Inferior parietal cortex (tissue), 1 donor: ENCODE measurements around the gene CHTOP.
"Not testable (repeated sequence)": the region's sequence is repeated elsewhere in the genome, so short reads cannot be mapped to it uniquely, and the experiment has no call there.

Source experiments
- DNase-seq: peaks from one replicate; pipeline ENCODE4 v3.0.0-alpha.2; 2016; ENCODE audit errors: extremely low spot score

The CHTOP gene

DNA sequence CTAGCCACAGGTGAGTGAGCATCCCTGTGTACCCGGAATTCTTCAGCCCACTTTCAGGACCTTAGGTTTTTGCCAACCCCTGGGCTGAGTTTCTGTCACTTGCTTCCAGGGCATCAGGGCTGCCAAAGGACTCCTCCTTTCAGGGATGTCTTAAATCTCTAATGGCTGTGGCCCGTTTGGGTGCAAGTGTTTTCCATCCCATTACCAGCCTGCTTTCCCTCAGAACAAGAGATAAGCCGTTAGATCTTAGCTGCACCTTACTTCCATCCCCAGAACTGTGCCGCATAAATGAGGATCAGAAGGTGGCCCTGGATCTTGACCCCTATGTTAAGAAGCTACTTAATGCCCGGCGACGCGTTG is 25.3 kb downstream of the CHTOP start:
- DNase-seq, result no peak

DNA sequence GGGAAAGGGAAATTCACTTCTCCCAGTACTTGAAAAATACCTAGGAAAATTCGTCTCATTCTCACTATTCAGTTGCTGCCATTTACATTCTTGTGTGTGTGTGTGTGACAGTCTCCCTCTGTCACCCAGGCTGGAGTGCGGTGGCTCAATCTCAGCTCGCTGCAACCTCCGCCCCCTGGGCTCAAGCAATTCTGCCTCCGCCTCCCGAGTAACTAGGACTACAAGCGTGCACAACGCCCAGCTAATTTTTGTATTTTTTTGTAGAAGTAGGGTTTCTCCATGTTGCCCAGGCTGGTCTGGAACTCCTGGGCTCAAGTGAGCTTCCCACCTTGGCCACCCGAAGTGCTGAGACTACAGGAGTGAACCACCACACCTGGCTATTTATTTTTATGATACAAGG is 25.8 kb downstream of the CHTOP start:
- no peak for DNase-seq

DNA sequence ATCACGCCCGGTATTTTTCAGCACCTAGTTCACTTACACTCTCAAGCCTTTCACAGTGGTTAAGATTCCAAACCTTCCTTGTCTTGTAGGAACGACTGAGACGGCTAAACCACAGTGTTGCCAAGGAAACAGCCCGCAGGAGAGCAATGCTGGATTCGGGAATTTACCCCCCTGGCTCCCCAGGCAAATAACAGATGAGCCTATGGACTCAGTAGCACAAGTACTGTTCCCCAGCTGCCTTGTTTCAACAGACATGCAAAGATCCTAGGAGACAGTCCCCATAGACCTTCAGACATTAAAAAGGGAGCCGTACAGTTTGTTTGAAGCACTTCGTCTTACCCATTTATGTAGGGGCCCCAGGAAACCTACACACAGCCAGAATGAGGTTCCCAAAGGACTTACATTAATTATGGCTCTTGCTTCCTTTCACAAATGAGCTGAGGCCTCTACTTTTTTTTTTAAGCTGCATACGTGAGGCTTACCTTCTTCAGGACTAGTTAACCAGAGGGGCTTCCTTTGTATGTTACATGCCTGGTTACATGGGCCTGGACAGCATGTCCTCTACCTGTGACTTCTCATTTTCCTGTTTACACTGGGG is 27.3 kb downstream of the CHTOP start:
- DNase-seq, result no peak

DNA sequence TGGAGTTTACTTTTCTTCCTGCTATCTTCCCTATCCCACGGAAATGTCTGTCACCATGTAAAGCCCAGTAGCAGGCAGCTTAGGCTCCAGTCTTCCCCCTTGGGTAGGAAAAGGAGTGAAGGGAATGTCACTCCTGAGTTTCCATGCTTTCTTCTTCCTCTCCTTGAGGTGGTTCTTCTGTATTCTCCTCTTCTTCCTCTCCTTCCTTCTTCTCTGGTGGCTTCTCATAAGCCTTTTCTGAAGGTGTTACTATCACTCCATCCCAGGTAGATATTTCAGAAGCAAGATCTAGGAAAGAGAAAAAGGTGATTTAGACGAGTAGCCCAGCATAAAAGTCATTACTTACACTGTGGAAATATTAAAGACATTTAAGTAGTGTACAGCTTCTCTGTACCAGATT is 28.4 kb downstream of the CHTOP start:
- no peak for DNase-seq

DNA sequence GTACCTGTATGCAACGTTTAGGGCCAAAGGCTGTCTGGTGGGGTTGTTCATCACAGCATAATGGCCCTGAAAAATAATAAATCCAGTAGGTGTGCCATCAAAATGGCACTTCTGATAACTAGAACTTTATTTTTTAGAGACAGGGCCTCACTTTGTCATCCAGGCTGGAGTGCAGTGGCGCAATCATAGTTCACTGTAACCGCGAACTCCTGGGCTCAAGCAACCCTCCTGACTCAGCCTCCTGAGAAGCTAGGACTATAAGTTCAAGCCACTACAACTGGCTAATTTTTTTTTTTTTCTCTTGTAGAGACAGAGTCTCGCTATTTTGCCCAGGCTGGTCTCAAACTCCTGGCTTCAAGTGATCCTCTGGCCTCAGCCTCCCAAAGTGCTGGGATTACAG is 29.3 kb downstream of the CHTOP start:
- no peak for DNase-seq

DNA sequence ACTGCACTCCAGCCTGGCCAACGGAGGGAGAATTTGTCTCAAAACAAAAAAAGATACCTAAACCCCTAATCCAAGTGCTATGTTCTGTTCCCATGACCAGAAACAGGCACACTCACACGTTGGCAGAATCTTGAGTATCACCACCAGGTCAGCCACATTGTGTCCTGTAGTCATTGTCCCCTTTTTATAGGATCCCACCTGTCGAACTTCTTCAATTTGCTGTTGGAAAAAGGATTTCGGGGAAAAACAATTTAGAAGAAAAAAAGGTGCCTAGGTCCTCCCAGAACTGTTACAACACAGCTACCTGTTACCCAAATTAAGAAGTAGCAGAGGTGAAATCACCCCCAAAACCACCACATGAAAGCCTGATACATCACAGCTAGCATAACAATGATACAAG is 33.6 kb downstream of the CHTOP start:
- DNase-seq, result no peak

DNA sequence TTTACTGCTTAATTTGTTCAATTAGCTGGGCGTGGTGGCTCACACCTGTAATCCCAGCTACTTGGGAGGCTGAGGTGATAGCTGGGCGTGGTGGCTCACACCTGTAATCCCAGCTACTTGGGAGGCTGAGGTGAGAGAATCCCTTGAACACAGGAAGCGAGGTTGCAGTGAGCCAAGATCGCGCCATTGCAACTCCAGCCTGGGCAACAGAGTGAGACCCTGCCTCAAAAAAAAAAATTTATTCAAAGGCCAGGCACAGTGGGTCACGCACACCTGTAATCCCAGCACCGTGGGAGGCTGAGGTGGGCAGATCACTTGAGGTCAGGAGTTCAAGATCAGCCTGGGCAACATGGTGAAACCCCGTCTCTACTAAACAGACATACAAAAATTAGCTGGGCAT is 34.8 kb downstream of the CHTOP start:
- DNase-seq, result not testable (repeated sequence)

DNA sequence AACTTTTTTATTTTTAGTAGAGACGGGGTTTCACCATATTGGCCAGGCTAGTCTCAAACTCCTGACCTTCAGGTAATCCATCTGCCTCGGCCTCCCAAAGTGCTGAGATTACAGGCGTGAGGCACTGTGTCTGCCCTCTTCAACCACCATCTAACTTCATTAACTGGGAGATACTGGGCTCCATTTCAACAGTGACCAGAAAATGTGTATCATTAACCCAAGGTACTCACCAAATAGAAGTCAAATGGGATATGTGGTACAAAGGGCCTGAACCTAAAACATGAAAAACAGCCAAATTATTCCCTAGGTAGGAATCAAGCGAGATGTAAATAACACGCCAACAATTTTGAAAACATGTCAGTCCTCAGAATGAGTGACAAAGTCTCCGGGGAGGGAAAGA is 35.7 kb downstream of the CHTOP start:
- DNase-seq, result no peak

DNA sequence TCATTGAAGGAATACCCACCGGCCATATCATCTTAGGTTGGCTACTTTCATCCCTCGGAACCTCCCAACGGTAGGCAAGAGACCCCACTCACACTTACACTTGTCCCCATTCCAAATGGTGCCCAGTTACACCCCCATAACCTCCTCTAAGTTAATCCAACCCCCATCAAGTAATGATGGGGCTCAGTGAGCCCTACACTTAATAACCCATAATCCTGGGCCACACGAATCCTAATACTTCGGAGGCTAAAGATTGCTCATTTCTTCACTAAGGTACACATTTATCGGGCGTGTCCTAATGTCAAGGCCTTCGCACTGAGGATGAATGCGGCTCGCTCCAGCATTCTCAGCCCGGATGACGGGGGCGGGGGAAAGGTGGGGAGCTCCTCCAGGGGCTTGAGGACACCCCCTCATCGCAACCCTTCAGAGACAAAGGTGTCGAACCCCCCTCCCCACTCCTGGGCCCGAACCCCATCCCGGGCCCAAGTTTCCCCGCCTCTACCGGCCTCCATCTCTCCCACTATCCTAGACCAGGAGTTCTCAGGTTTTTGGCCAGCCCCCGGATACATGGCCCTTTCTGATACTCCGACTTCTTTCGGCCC is 36.5 kb downstream of the CHTOP start:
- no peak for DNase-seq

DNA sequence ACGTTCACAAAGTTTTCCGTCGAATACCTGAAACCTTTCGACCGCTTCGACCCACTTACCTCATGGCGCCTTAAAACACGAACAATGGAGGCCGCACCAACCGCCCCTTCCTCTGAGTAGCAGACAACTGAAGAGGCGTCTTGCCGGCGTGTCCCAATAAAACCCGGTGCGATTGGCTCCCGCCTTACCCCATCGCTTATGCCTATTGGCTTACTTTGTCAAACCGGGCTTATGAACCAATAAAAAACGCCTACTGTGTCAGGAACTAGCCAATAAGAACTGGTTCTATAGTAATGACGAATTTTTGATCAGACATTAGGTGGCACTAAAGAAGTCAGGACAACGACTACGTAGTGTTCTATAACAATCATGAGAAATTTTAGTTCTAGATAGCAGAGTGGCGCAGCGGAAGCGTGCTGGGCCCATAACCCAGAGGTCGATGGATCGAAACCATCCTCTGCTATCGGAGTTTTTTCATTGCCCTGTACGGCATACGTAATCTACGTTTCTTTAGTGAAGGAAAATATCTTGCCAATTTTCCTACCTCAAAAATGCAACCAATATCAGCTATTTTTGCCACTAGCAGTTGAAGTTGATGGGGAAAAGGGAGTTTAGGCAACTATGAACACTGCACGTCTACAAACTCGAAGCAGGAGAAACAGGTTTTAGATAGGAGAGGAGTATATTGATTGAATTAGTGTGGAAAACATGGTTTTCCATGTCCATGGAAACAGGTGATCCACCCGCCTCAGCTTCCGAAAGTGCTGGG is 37.2 kb downstream of the CHTOP start, which contains the start of gene ILF2:
Gene ILF2, minus strand, starts transcription at position 135 of the 769 bp plus-strand sequence. Its CDS starts 71 bp downstream, at position 64.
- DNase-seq, result peak; percentile 100

DNA sequence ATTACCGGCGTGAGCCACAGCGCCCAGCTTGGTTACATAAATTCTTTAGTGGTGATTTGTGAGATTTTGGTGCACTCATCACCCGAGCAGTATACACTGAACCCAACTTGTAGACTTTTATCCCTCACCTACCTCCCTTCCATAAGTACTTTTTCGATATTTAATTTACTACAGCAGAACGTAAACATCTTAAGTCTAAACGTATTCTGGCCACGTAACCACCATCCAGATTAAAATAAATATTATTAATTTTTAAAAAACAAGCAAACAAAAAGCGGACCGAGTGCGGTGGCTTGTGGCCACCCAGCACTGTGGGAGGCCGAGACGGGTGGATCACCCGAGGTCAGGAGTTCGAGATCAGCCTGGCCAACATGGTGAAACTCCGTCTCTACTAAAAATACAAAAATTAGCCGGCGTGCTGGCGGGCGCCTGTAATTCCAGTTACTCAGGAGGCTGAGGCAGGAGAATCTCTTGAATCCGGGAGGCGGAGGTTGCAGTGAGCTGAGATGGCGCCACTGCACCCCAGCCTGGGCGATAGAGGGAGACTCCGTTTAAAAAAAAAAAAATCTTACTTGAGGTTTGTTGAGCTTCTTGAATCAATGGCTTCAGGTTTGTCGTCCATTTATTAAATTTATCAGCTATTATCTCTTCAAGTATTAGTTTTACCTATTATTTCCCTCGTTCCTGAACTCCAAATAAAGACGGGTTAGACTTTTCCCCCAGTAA is 37.9 kb downstream of the CHTOP start:
- DNase-seq, result not testable (repeated sequence)

DNA sequence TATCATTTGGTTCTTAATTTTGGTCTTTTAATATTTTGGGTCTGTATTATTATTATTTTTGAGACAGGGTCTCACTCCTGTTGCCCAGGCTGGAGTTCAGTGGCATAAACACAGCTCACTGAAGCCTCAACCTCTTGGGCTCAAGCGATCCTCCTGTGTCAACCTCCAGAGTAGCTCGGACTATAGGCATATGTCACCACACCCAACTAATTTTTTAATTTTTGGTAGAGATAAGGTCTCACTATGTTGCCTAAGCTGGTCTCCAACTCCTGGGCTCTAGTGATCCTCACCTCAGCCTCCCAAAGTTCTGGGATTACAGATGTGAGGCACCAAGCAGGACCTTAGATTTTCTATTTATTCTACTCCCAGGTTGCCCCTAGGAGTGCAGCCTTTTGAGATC is 39.6 kb downstream of the CHTOP start:
- no peak for DNase-seq

DNA sequence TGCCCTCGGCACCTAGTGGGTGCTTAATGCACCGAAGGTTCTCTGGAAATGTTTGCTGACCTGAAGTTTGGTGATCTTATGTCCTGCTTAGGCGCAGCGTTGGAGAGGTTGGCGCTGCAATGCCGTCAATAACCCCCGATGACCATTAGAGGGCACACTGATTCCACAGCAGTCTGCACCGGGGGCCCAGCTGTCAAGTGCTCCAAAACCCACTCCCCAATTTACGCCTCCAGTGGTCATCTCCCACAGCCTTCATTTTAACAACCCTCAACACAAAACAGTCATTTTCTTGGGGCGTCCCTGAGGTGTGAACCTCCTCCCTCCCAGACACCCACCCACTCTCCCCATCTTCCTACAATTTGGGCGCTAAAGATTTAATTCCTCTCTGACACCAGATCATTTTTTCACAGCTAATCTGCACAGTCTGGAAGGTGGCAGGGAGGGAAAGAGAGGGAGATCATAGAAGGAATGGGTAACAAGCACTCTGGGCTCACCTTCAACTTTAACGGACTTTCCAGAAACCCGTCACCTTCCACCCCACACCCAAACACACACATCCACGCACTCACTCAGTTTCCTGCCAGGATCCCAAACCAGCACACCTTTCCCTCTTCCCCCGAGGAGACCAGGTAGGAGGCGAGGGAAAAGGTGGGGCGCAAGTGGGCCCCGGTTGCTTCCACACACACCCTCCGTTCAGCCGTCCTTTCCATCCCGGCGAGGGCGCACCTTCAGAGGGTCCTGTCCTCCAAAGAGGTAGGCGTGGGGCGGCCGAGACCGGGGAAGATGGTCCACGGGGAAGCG is 44.1 kb downstream of the CHTOP start:
- DNase-seq, result peak; percentile 54

DNA sequence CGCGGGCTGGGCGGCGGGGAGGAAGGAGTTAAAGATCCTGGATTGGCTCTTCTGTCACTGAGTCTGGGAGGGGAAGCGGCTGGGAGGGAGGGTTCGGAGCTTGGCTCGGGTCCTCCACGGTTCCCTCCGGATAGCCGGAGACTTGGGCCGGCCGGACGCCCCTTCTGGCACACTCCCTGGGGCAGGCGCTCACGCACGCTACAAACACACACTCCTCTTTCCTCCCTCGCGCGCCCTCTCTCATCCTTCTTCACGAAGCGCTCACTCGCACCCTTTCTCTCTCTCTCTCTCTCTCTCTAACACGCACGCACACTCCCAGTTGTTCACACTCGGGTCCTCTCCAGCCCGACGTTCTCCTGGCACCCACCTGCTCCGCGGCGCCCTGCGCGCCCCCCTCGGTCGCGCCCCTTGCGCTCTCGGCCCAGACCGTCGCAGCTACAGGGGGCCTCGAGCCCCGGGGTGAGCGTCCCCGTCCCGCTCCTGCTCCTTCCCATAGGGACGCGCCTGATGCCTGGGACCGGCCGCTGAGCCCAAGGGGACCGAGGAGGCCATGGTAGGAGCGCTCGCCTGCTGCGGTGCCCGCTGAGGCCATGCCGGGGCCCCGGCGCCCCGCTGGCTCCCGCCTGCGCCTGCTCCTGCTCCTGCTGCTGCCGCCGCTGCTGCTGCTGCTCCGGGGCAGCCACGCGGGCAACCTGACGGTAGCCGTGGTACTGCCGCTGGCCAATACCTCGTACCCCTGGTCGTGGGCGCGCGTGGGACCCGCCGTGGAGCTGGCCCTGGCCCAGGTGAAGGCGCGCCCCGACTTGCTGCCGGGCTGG is 44.9 kb downstream of the CHTOP start, which contains the start of gene NPR1:
Gene NPR1, plus strand, starts transcription at position 170 of the 818 bp plus-strand sequence. Its CDS starts 421 bp downstream, at position 591.
- no peak for DNase-seq

DNA sequence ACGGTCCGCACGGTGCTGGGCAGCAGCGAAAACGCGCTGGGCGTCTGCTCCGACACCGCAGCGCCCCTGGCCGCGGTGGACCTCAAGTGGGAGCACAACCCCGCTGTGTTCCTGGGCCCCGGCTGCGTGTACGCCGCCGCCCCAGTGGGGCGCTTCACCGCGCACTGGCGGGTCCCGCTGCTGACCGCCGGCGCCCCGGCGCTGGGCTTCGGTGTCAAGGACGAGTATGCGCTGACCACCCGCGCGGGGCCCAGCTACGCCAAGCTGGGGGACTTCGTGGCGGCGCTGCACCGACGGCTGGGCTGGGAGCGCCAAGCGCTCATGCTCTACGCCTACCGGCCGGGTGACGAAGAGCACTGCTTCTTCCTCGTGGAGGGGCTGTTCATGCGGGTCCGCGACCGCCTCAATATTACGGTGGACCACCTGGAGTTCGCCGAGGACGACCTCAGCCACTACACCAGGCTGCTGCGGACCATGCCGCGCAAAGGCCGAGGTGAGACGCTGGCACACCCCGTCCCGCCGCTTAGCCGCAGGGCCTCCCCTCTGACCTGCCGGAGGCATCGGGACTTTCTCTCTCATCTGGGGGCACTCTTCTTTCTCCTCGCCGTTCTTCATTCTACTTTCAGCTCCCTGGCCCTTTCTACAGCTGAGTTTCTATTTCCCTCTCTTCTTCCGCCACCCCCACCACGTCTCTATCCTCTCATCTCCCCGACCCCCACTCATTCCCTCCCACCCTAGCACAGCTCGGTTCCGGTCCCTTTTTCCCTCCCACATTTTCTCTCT is 45.7 kb downstream of the CHTOP start:
- DNase-seq, result no peak

DNA sequence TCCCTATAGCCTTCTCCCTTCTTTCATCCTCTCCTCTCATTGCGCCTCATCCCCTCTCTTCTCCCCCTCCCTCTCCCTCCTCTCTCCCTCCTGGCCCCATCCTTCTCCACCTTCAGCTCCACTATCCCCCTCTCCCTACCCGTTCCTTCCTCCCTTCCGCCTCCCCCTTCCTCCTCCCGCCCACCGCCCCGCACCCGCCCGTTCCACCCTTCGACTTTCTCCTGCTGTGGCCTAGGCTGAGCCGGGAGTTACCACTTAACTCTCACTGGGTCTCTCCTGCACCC is 46.2 kb downstream of the CHTOP start:
- no peak for DNase-seq

DNA sequence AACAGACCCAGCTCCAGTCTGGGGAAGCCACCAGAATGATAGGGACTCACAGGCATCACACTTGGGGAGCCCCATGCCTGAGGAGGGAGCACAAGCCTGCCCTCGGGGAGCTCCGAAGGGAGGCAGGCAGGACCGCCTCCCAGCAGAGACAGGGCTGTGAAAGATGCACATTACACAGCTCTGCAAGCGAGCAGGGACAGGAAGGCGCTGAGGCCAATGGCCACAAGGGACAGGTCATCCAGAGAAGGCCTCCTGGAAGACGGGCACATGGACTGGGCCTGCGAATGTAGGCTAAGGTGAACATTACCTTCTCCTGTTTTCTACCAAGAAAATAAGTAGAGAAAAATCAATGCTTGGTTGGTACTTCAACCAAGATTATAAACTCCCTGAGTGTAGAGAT is 48.9 kb downstream of the CHTOP start:
- DNase-seq, result no peak

DNA sequence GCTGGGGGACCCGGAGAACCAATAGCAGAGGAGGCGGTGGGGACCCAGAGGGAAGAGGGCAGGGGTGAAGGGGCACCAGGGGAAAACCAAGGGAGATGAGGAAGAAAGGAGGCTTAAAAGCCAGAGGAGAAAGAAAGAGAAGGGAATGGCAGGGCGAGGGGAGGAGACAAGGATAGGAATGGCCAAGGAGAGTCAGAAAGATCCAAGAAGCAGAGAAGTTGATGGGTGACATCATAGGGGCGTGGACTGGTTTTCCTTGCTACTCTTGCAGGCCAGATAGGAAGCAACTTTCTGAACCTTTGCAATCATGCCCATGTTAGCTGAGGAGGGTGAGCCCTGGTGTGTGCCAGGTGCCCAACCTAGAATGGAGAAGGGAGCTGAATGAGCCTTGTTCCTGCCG is 50.0 kb downstream of the CHTOP start:
- DNase-seq, result no peak

DNA sequence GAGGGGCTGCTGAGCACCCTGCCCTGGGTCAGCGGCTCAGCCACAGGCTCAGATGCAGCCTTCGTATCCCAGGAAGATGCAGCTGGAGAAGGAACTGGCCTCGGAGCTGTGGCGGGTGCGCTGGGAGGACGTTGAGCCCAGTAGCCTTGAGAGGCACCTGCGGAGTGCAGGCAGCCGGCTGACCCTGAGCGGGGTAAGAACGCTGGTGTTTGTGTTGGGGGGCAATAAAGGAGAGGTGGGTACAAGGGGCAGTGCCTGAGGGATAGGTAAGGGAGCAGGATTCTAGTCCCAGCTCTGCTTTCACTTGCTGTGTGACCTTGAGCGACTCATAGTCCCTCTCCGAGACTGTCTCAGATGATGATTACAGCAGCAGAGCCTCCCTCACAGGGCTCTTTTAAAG is 51.0 kb downstream of the CHTOP start:
- no peak for DNase-seq
